ENCODE results near the gene SH3PXD2B.
"Not testable (repeated sequence)": the region's sequence is repeated elsewhere in the genome, so short reads cannot be mapped to it uniquely, and the experiment has no call there.

SH3PXD2B gene

DNA sequence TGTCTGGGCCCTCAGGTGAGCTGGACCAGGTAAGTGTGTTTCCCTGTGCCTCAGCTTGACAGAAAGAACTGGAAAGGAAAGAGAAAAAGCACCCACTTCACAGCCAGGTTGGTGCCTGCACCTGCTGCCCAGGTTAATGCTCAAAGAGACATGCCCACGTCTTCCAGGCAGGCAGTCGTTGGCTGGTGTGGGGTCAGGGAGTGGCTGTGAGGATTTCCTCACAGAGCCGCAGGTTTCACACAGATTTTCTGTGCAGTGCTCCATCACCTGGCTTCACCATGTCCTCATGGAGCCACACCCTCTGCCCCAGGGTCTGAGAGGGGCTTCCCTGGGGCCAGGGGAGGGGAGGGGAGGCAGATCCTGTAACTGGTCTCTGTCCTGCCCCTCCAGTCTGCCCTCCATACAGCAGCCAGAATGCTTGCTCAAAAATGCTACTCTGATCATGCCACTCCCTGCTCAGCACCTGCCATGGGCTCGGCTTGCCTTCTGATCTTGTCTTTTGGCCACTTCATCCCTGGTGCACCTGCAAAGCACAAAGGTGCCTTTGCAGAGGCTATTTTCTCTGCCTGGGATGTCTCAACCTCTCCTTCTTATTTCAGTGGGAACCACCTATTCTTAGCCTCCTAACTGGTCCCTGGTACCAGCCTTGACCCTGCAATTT lies 88.2 kb downstream of the SH3PXD2B start:
- no peak for DNase-seq (ENCODE audit: low read depth in 2 of 2)

GRCh38 chr5:172364773-172365172 lies 89.6 kb downstream of the SH3PXD2B start:
- no peak for DNase-seq (ENCODE audit: low read depth in 2 of 2)

- no peak for DNase-seq (ENCODE audit: low read depth in 2 of 2)
Measured at GRCh38 chr5:172362755-172363154, 91.6 kb downstream of the SH3PXD2B start.

GRCh38 chr5:172361566-172362238 lies 92.6 kb downstream of the SH3PXD2B start:
- DNase-seq (ENCODE audit: low read depth in 2 of 2) = peak; percentile 4 to 10

GRCh38 chr5:172358345-172358744 lies 96.0 kb downstream of the SH3PXD2B start:
- no peak for DNase-seq (ENCODE audit: low read depth in 2 of 2)

GRCh38 chr5:172356527-172356926 lies 97.8 kb downstream of the SH3PXD2B start:
- DNase-seq (ENCODE audit: low read depth in 2 of 2) = no peak

DNA sequence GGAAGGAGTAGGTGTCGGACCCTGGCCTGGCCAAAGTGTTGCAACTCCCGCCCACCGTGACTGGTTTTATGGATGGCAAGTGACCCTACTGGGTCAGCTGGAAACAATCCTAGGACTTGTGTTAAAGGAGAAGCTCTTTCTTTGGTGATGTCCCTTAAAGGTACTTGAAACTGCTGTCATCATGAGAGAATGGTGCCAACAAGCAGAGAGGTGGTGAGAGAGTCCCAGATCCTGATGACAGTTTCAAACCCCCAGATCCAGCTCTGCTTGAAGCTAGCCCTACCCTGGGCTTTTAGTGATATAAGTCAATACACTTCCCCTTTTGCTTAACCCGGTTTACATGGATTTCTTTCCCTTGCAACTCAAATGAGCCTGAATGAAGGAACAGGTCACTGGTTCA lies 98.3 kb downstream of the SH3PXD2B start:
- DNase-seq (ENCODE audit: low read depth in 2 of 2) = no peak

DNA sequence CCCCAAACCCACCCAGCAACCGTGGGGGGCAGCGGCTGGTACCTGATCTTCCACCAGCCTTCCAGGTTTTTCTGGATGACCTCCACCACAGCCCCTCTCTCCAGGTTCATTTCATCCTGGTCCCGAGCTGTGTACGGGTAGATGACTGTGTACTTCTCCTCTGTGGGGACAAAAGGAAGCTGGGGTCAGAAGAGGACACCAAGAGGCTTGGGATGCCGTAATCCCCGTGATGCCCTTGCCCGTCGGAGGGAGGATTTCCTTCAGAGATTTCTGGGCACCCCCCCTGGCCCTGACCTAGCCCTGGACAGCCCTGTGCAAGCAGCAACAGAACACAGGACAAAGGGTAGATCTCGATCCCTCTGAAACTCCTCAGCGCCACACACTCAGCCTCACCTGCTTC lies 100.5 kb downstream of the SH3PXD2B start:
- no peak for DNase-seq (ENCODE audit: low read depth in 2 of 2)

DNA sequence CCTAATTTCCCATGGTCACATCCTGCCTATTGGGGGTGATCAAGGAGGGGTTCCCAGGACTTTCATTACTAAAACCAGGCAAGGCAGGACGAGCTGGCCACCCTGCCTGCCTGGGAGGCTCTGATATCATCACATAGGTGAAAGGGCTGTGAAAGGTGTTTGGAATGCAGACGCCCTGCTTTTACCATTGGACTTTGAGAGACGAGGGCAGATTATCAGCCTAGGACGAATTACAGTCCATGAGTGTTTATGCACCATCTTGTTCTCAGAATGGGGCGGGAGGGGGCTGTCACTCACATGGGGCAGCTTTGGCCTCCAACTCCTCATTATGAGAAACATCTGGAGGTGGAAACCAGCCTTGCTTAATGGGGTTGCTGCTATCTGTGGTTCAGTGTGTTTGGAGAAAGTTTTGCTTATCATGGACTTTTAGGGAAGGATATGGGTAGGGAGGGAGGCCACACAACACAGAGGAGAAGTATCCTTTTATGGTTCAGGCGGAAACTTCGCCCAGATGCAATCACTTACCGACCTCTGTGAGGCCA lies 101.0 kb downstream of the SH3PXD2B start:
- no peak for DNase-seq (ENCODE audit: low read depth in 2 of 2)

- DNase-seq (ENCODE audit: low read depth in 2 of 2) = not testable (repeated sequence)
Measured at GRCh38 chr5:172352526-172352925, 101.8 kb downstream of the SH3PXD2B start.

GRCh38 chr5:172351240-172351778 lies 103.0 kb downstream of the SH3PXD2B start:
- no peak for DNase-seq (ENCODE audit: low read depth in 2 of 2)

DNA sequence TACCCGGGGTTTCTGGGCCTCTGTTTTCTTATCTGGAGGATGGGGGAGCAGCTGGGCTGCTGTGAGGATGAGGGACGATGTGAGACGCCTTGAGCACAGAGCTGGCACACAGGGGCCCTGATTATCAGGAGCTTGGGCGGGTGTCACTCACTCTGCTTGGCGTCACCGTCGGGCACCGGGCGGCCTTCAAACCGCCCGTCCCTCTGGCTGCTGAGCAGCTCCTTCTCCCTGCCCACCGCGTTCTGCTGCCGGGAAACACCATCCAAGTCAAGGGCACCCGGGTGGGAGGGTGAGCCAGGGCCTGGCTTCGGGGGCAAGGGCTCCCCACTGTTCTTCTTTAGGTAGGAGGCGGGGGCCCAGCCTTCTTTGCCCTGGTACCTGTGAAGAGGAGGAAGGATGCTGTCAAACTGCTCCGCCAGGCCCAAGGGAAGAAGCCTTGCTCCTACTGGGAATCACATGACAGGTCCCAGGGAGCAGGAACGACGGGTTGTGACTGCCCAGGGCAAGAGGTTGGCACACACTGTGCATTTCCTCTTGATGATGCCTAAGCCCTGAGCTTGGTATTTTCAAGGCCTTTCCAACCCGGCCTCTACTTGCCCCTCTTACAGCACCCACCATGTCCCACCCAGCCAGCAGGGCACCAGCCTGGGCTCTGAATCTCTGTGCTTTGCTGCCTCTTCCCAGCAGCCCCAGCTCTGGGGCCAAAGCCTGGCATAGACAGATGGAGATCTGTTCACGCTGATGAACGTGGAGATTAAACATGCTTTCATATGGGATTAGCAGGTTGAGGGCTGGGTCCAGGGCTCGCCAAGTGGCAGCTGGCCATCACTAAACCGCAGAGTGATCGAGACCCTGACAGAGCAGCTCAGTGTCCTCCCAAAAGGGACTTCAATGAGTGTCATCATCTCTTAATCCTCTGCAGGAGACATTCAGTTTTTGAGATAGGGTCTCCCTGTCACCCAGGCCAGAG lies 103.8 kb downstream of the SH3PXD2B start:
- DNase-seq (ENCODE audit: low read depth in 2 of 2) = no peak

GRCh38 chr5:172348733-172349132 lies 105.6 kb downstream of the SH3PXD2B start:
- not testable (repeated sequence) for DNase-seq (ENCODE audit: low read depth in 2 of 2)

DNA sequence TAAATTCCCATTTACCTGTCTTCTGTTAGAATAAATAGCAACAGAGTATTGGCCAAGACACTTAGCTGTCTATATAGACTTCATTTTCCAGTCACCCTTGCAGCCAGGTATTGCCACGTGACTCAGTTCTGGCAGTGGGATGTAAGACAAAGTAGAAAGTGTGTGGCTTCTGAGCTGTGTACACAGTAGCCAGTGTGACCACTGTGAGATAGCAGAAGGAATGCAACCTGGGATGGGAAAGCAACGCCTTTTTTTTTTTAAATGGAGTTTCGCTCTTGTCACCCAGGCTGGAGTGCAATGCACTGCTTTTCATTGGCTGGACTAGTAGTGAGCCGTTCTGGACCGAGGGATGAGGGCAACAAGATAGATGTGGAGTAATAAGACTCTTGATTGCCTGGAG lies 106.2 kb downstream of the SH3PXD2B start:
- no peak for DNase-seq (ENCODE audit: low read depth in 2 of 2)

DNA sequence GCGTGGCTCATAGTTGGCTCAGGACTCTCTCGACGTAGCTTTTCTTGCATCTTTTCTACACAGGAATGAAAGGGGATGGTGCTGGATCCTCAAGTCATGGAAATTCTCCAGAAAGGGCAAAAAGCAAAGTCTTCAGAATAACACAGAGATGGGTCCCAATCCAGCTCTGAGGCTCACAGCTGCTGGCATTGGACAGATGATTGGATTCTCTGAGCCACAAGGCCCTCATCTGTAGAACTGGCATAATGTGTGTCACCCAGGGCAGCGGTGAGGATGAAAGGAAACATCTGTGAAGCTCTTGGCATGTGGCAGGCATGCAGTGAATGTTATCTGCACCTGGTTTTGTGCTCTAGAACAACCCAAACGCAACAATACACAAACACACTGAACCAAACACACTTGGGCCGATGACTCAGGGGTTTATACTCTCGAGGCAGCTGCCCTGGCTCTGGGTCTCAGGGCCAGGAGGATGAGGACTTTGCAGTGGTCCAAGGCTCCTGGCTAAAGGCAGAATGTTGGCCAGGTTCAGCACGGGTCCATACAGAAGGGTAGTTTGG lies 106.8 kb downstream of the SH3PXD2B start:
- no peak for DNase-seq (ENCODE audit: low read depth in 2 of 2)

DNA sequence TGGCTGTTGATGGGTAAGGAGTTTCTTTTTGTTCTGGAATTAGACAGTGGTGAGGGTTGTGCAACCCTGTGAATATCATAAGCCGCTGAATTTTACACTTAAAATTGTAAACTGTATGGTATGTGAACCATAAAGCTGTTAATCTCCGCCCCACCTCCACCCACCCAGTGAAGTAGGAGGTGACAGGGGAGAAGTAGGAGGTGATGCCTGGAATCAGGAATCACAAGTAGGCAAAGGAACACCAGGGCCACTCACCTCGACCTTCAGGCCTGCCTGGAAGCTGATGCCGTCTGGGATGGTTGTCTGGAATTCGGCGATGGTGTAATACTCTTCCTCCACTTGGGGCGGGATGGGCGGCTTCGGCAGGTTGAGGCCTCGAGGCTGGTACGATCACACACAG lies 108.4 kb downstream of the SH3PXD2B start:
- no peak for DNase-seq (ENCODE audit: low read depth in 2 of 2)

- DNase-seq (ENCODE audit: low read depth in 2 of 2) = no peak
Measured at GRCh38 chr5:172344855-172345409, 109.4 kb downstream of the SH3PXD2B start.

- no peak for DNase-seq (ENCODE audit: low read depth in 2 of 2)
Measured at GRCh38 chr5:172343741-172344140, 110.6 kb downstream of the SH3PXD2B start.

- DNase-seq (ENCODE audit: low read depth in 2 of 2) = no peak
Measured at GRCh38 chr5:172342918-172343317, 111.4 kb downstream of the SH3PXD2B start.

- DNase-seq (ENCODE audit: low read depth in 2 of 2) = no peak
Measured at GRCh38 chr5:172339264-172340180, 114.8 kb downstream of the SH3PXD2B start.

Data from stimulated activated CD8-positive, alpha-beta memory T cell treated with anti-CD3 and anti-CD28 coated beads, Interleukin-15, amount 100 ng/mL, for 48 hours (primary cell).